ENCODE data around the gene SMTNL1. TPM values are rescaled to one million over a fixed set of nuclear protein-coding genes. Genes with fewer than 3 reads are reported as not detected.

Gene SMTNL1
- total and polyA plus RNA-seq, 9 of the 15 experiments (the other 6 are each of a cell fraction or from before 2014, with no cell fraction given) = not detected

- TF ChIP-seq CHAMP1 (IDR thresholded peaks at IDR 0.05) (no peak), PHB (CRISPR knock-in tag; IDR thresholded peaks at IDR 0.05) (no peak), XRCC5 (IDR thresholded peaks at IDR 0.05; ENCODE audit: low read depth, low read length) (no peak), ZNF668 (CRISPR knock-in tag; IDR thresholded peaks at IDR 0.05) (no peak), ID3 (CRISPR knock-in tag; IDR thresholded peaks at IDR 0.05) (no peak), ID3 (tag; IDR thresholded peaks at IDR 0.05) (no peak), ZBTB33 (CRISPR knock-in tag; IDR thresholded peaks at IDR 0.05) (no peak), E2F6 (IDR thresholded peaks at IDR 0.05; ENCODE audit: borderline replicate concordance in 1 of 2, extremely low read depth in 1 of 2, insufficient read depth in 1 of 2, insufficient read length in 1 of 2, low read depth in 1 of 2, low read length in 1 of 2, poor library complexity in 1 of 2, severe bottlenecking in 1 of 2) (peak in 1 of 2 experiments; percentile 71), BRF1 (IDR thresholded peaks at IDR 0.05; ENCODE audit: borderline replicate concordance, extremely low read depth, insufficient read length) (no peak), RBM39 (optimal IDR thresholded peaks at IDR 0.05; ENCODE audit: low read depth, low read length) (no peak), MAX (CRISPR knock-in tag; IDR thresholded peaks at IDR 0.05) (peak; percentile 63; the same call in 1 of the 2 replicates), ZNF212 (CRISPR knock-in tag; IDR thresholded peaks at IDR 0.05) (no peak), MCM3 (IDR thresholded peaks at IDR 0.05) (no peak), MCM7 (IDR thresholded peaks at IDR 0.05) (no peak), ZNF699 (CRISPR knock-in tag; IDR thresholded peaks at IDR 0.05; ENCODE audit: insufficient replicate concordance) (no peak), ATF6 (CRISPR knock-in tag; IDR thresholded peaks at IDR 0.05) (no peak), TAF7 (tag; IDR thresholded peaks at IDR 0.05) (no peak), FOXJ2 (tag; IDR thresholded peaks at IDR 0.05) (no peak), RBFOX2 (IDR thresholded peaks at IDR 0.05; ENCODE audit: low read depth, low read length) (peak; percentile 65), ZNF133 (CRISPR knock-in tag; IDR thresholded peaks at IDR 0.05) (no peak), RFX5 (IDR thresholded peaks at IDR 0.05; ENCODE audit: low read depth, low read length) (no peak)
These were observed 23.4 kb upstream of the SMTNL1 start (continued) for GRCh38 chr11:57513911-57514537.

Data from K562 (cell line).